Activated CD4-positive, CD25-positive, alpha-beta regulatory T cell treated with anti-CD3 and anti-CD28 coated beads, Interleukin-2, amount 50 U/mL, for 16 hours (primary cell): ENCODE measurements around the gene CACNA1C.
"Not testable (repeated sequence)": the region's sequence is repeated elsewhere in the genome, so short reads cannot be mapped to it uniquely, and the experiment has no call there.

Source experiments
- DNase-seq: peaks from one replicate; pipeline ENCODE4 v3.0.0-alpha.2; 2020; ENCODE audit warnings: low read depth, low spot score

CACNA1C gene

DNA sequence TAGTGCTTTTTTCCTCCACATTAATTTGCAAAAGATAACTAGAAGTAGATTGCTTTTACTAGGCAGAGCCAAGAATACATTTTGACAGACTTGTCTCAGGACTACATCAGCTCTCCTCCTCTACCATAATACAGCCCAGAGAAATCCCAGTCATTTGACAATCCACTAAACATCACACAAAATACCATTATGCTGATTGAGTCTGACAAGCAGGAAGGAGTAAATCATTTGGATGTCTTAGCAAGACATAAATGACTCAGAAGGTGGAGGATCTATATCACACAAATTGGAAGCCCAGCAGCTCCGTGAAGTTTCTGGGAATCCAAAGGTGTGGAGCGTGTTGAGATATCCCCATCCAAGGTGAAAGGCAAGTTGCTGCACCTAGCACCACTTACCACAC, 666.6 kb downstream of the CACNA1C start:
- DNase-seq: no peak

- no peak for DNase-seq
Measured at GRCh38 chr12:2722806-2723205, 670.0 kb downstream of the CACNA1C start.

GRCh38 chr12:2732290-2732689, 679.5 kb downstream of the CACNA1C start:
- DNase-seq: no peak

DNA sequence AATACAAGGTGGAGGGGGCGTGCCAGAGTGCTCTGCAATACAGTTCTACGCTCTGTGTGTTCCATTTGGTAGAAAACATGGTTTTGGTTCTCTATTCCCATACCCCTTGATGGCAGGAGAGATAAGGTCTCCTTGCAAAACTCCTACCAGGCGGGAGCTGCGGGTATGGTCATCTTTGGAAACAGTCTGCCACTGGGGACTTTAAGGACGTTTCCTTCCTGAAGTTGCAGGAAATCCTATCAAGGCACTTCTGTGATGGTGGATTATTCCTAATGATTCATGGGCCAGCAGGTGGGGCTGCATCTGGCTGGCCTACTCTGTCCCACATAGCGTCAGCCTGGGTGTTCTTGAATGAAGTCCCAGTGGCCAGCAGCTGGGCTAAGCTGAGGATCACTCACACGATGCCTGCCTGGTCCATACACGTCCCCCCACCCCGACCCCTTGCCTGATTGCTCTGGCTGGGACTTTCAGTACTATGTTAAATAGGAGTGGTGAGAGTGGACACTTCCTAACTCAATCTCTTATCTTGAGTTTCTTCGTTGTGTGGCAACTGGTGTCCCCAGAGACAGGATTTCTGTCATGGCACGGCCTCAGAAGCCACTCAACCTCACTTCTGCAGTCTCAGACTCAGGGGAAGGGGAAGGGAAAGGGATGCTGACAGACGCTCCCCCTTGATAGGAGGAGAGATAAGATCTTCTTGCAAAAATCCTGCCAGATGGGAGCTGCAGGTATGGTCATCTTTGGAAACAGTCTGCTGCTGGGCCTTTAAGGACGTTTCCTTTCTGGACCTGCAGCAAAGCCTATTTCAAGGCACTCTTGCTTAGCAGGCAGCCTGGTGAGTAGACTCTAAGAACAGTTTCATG, 680.9 kb downstream of the CACNA1C start:
- DNase-seq: no peak

- no peak for DNase-seq
Measured at GRCh38 chr12:2735432-2735831, 682.6 kb downstream of the CACNA1C start.

DNA sequence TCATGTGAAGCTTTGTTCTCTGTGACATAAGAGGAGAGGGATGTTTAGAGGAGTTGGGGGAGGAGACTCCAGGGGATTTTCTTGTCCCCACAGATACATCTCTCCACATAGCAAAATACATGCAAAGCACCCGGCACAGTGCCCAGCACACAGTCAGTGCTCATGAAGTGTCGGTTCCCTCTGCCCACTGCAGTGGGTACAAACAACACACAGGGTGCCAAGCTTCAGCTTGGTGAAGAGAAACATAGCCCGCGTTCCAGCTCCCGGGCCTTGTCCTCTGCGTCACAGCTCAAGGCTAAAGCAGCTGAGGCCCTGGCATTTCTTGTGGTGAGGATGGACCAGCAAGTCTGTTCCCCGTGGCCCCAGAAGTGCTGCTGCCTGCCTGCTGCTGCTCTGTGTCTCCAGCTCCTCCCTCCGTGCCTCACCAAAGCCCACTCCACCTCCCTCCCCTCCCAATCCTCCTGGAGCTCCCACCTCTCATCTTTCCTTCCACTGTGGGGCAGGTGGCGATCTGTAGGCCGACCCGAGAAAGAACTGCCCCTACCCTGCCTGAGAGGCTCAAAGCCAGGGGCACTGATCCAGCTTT, 685.0 kb downstream of the CACNA1C start:
- DNase-seq: no peak

- no peak for DNase-seq
Measured at GRCh38 chr12:2739069-2739468, 686.3 kb downstream of the CACNA1C start.

DNA sequence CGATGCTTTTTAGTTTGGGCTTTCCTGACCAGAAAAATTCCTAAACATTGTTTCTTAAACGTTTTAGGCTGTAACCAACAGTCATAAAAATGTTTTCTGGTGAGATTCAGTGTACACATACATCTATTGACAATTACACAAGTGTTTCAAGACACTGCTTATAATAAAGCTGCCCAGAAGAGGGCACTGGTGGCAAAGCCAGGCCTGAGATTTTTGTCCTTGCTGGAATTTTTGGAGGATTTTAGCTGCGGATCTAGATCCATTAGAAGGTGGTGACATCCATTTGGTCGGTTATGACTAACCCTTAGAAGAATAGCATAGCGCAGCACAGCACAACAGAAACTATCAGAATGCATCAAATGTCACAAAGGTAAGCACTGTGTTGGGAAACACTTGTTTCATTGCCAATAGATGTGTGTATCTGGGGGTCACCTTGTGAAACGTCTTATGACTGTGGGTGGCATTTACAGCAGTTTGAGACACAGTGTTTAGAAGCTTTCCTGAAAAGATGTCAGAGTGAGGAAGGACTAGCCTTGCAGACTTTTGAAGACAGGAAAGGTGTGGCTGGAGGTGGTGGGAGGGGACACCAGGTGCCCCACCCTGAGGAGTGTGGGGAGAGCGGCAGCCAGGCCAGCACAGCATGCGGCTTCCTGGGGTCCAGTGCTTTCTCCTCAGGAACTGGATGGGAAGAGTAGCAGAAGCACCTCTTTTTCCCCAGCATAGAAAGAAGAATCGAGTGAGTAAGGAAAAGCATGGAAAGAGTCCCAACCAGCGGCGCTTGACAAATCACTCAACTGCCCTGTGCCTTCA, 687.2 kb downstream of the CACNA1C start:
- DNase-seq: no peak

DNA sequence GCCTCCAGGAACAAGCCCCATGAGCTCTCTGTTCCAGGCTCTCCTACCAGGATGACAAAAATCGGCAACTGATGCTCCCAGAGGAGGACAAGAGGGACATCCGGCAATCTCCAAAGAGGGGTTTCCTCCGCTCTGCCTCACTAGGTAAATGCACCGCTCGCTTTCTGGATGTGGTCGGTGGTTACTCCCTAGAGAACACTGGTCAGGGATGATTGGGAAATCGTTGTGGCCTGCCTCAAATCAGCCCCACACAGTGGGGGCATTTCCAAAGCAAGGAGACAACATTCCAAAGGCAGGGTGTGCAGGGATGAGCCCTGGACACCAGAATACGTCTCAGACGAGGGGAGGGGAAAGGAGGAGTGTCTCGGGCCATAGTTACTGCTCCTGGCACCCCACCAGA, 689.2 kb downstream of the CACNA1C start:
- DNase-seq: not testable (repeated sequence)

DNA sequence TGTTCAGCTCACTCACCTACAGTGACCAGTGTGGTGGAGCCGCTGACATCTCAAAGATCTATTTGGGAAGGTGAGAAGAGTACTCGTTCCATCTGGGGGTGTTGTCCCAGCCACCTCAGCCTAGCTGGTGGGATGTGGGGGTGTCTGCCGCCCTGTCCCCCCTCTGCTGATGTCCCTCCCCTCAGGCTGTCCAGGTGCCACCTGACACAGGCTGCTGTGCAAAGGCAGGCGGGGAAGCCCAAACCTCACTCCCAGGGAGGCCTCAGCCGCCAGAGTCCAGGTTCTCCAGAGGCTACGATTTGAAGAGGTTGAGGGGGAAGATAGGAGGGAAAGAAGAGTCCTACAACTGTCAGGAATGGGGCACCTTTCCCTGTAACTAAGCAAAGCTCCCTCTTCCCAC, 690.7 kb downstream of the CACNA1C start:
- DNase-seq: no peak

GRCh38 chr12:2745655-2746054, 692.9 kb downstream of the CACNA1C start:
- no peak for DNase-seq
